H9 (cell line): ENCODE measurements around the gene ANO2. TPM values are rescaled to one million over a fixed set of nuclear protein-coding genes. Genes with fewer than 3 reads are reported as not detected.

Experiments used
- DNase-seq: peaks from one replicate; pipeline ENCODE4 v3.0.0-alpha.2; 2017
- H2AFZ ChIP-seq: one replicate; pipeline ENCODE4 v1.6.1; 2013; ENCODE audit warnings: mild to moderate bottlenecking, low read length, control low read depth, moderate library complexity
- H2AK5ac ChIP-seq: 2 replicates; pipeline ENCODE4 v1.6.1; 2013; ENCODE audit warnings: low read length, control low read depth, mixed read lengths; ENCODE audit not compliant: insufficient read length
- H2BK120ac ChIP-seq: one replicate; pipeline ENCODE4 v1.6.1; 2013; ENCODE audit warnings: low read depth, mild to moderate bottlenecking, low read length, control low read depth, inconsistent platforms; ENCODE audit not compliant: poor library complexity, severe bottlenecking
- H2BK12ac ChIP-seq: 2 replicates; pipeline ENCODE4 v1.6.1; 2013; ENCODE audit warnings: low read length, control low read depth, mixed read lengths, low read depth; ENCODE audit not compliant: insufficient read length
- H2BK15ac ChIP-seq: 2 replicates; pipeline ENCODE4 v1.6.1; 2013; ENCODE audit warnings: low read depth, low read length, control low read depth
- H2BK20ac ChIP-seq: one replicate; pipeline ENCODE4 v1.6.1; 2013; ENCODE audit warnings: low read depth, mild to moderate bottlenecking, low read length, control low read depth, inconsistent platforms; ENCODE audit not compliant: poor library complexity, severe bottlenecking
- H2BK5ac ChIP-seq: 2 replicates; pipeline ENCODE4 v1.6.1; 2013; ENCODE audit warnings: low read length, control low read depth, mixed read lengths; ENCODE audit not compliant: insufficient read length
- H3K14ac ChIP-seq: 2 replicates; pipeline ENCODE4 v1.6.1; 2013; ENCODE audit warnings: low read length, control low read depth; ENCODE audit not compliant: insufficient read depth
- H3K18ac ChIP-seq: 2 replicates; pipeline ENCODE4 v1.6.1; 2013; ENCODE audit warnings: low read depth, mild to moderate bottlenecking, mixed read lengths, low read length, control low read depth; ENCODE audit not compliant: insufficient read length
- H3K23ac ChIP-seq: 2 replicates; pipeline ENCODE4 v1.6.1; 2013; ENCODE audit warnings: low read length, control low read depth, mixed read lengths, low read depth; ENCODE audit not compliant: insufficient read length
- H3K23me2 ChIP-seq: 2 replicates; pipeline ENCODE4 v1.6.1; 2013; ENCODE audit warnings: low read depth, mild to moderate bottlenecking, mixed read lengths, low read length, control low read depth; ENCODE audit not compliant: insufficient read length, poor library complexity, severe bottlenecking
- H3K27ac ChIP-seq: 2 replicates; pipeline ENCODE4 v1.5.1; 2013; ENCODE audit warnings: low read length, control low read depth, mixed read lengths, low read depth; ENCODE audit not compliant: insufficient read length
- H3K27me3 ChIP-seq: 2 replicates; pipeline ENCODE4 v1.6.1; 2013; ENCODE audit warnings: low read length, control low read depth, inconsistent platforms; ENCODE audit not compliant: insufficient read depth
- H3K4ac ChIP-seq: 2 replicates; pipeline ENCODE4 v1.6.1; 2013; ENCODE audit warnings: low read depth, mild to moderate bottlenecking, control low read depth, inconsistent platforms, low read length, moderate library complexity
- H3K4me1 ChIP-seq: 2 replicates; pipeline ENCODE4 v1.6.1; 2013; ENCODE audit warnings: low read length, control low read depth, inconsistent platforms; ENCODE audit not compliant: insufficient read depth
- H3K4me2 ChIP-seq: 2 replicates; pipeline ENCODE4 v1.6.1; 2013; ENCODE audit warnings: low read length, control low read depth, mixed read lengths; ENCODE audit not compliant: insufficient read length, insufficient read depth
- H3K56ac ChIP-seq: 2 replicates; pipeline ENCODE4 v1.6.1; 2013; ENCODE audit warnings: low read depth, mild to moderate bottlenecking, mixed read lengths, low read length, control low read depth; ENCODE audit not compliant: insufficient read length
- H3K79me1 ChIP-seq: 2 replicates; pipeline ENCODE4 v1.6.1; 2013; ENCODE audit warnings: low read depth, mild to moderate bottlenecking, moderate library complexity, low read length, control low read depth, inconsistent platforms; ENCODE audit not compliant: insufficient read depth, poor library complexity, severe bottlenecking
- H3K79me2 ChIP-seq: 2 replicates; pipeline ENCODE4 v1.6.1; 2013; ENCODE audit warnings: low read length, control low read depth, inconsistent platforms; ENCODE audit not compliant: insufficient read depth
- H3K9ac ChIP-seq: 2 replicates; pipeline ENCODE4 v1.6.1; 2013; ENCODE audit warnings: low read length, control low read depth, mixed read lengths; ENCODE audit not compliant: insufficient read length; ENCODE audit errors: extremely low read depth
- H3K9me3 ChIP-seq: one replicate; pipeline ENCODE4 v1.6.1; 2013; ENCODE audit warnings: low read depth, low read length, inconsistent platforms; ENCODE audit not compliant: control insufficient read depth
- H3T11ph ChIP-seq: one replicate; pipeline ENCODE4 v1.6.1; 2013; ENCODE audit warnings: mild to moderate bottlenecking, low read length, control low read depth, inconsistent platforms
- H4K20me1 ChIP-seq: one replicate; pipeline ENCODE4 v1.6.1; 2013; ENCODE audit not compliant: control insufficient read depth, insufficient read length, insufficient read depth
- H4K5ac ChIP-seq: 2 replicates; pipeline ENCODE4 v1.6.1; 2013; ENCODE audit warnings: low read depth, mild to moderate bottlenecking, mixed read lengths, low read length, control low read depth; ENCODE audit not compliant: insufficient read length
- H4K8ac ChIP-seq: replicated peaks from 2 replicates; pipeline ENCODE4 v1.6.1; 2013; ENCODE audit warnings: low read length, control low read depth, mixed read lengths, low read depth; ENCODE audit not compliant: insufficient read length
- H4K91ac ChIP-seq: 2 replicates; pipeline ENCODE4 v1.6.1; 2013; ENCODE audit warnings: low read depth, mild to moderate bottlenecking, moderate library complexity, mixed read lengths, low read length, control low read depth; ENCODE audit not compliant: insufficient read length
- H3K27ac Mint-ChIP-seq, 3 experiments: 2 replicates in 2 of 3; 3 replicates in 1 of 3; pipeline ENCODE4 v1.8.0; 2020 to 2021; ENCODE audit warnings: mixed read lengths in 3 of 3, mild to moderate bottlenecking in 1 of 3, moderate library complexity in 1 of 3
- H3K27me3 Mint-ChIP-seq: 2 replicates; pipeline ENCODE4 v1.8.0; 2021; ENCODE audit warnings: low read depth, mild to moderate bottlenecking, moderate library complexity, mixed read lengths
- H3K36me3 Mint-ChIP-seq, 3 experiments: 2 replicates in 2 of 3; 3 replicates in 1 of 3; pipeline ENCODE4 v1.8.0; 2020 to 2021; ENCODE audit warnings: low read depth in 3 of 3, mixed read lengths in 3 of 3; ENCODE audit not compliant: insufficient read depth in 1 of 3
- H3K4me1 Mint-ChIP-seq, 2 experiments: 2 replicates each; pipeline ENCODE4 v1.8.0; 2020; ENCODE audit warnings: mixed read lengths in 2 of 2
- H3K4me3 Mint-ChIP-seq, 2 experiments: 2 replicates in 1 of 2; 3 replicates in 1 of 2; pipeline ENCODE4 v1.8.0; 2020 to 2021; ENCODE audit warnings: mild to moderate bottlenecking in 2 of 2, mixed read lengths in 2 of 2, moderate library complexity in 1 of 2
- H3K9me3 Mint-ChIP-seq, 2 experiments: 2 replicates in 1 of 2; 3 replicates in 1 of 2; pipeline ENCODE4 v1.8.0; 2020; ENCODE audit warnings: mild to moderate bottlenecking in 2 of 2, mixed read lengths in 2 of 2, moderate library complexity in 1 of 2
- CTCF ChIP-seq: fragments of 200-600 bp; sonication (generic); conservative IDR thresholded peaks from 3 replicates; pipeline ENCODE4 v1.8.0; 2021; ENCODE audit warnings: antibody characterized with exemption, mild to moderate bottlenecking
- WGBS: extraction: QIAGEN DNeasy Blood & Tissue Kit; methylation state at CpG from one replicate; pipeline ENCODE4 v1.1.7; 2013; ENCODE audit warnings: missing lambda C conversion rate, low lambda C conversion rate, mixed read lengths; ENCODE audit not compliant: insufficient read length; ENCODE audit errors: extremely low coverage; 5-methylcytosine and 5-hydroxymethylcytosine counted together
- total RNA-seq: library from RNA; stranded (reverse); gene quantifications from 2 replicates; pipeline ENCODE4 v1.2.1, GENCODE V29; 2021

Gene ANO2
- total RNA-seq, 1 experiment from 2014 or later: 3.8 TPM

GRCh38 chr12:5758347-5758746 is 186.7 kb downstream of the ANO2 start:
- Mint-ChIP-seq H3K9me3 (peaks cover 15% of the 10 kb centered on the region in 2 experiments), H3K27me3 (peaks cover 4% of the 10 kb centered on the region; the same call in 1 of the 2 replicates), H3K4me3 (no peak overlapping the region), H3K27ac (no peak overlapping the region), H3K36me3 (peaks cover 2 to 22% (median 2%) of the 10 kb centered on the region in 3 experiments; a peak in 4 of 7 replicates), H3K4me1 (peaks cover 9 to 13% of the 10 kb centered on the region in 2 experiments)
- DNase-seq: no peak
- Histone ChIP-seq H2AK5ac (no peak overlapping the region), H2BK5ac (no peak overlapping the region), H3K4me2 (no peak overlapping the region), H3K56ac (no peak overlapping the region), H2BK12ac (no peak overlapping the region), H3K23ac (no peak overlapping the region), H4K91ac (no peak overlapping the region), H3K14ac (no peak overlapping the region), H4K5ac (no peak overlapping the region), H2AFZ (no peak overlapping the region), H3K4me1 (no peaks in the 10 kb centered on the region), H3K27me3 (no peaks in the 10 kb centered on the region), H3K9ac (no peak overlapping the region), H2BK15ac (no peak overlapping the region), H2BK120ac (no peak overlapping the region), H3K79me2 (no peaks in the 10 kb centered on the region), H3T11ph (no peak overlapping the region), H3K27ac (no peak overlapping the region), H2BK20ac (no peak overlapping the region), H4K8ac (no peak overlapping the region), H3K9me3 (peaks cover 4% of the 10 kb centered on the region), H3K79me1 (no peaks in the 10 kb centered on the region), H3K4ac (no peak overlapping the region), H4K20me1 (no peaks in the 10 kb centered on the region), H3K18ac (no peak overlapping the region), H3K23me2 (no peaks in the 10 kb centered on the region)
- no peak for TF ChIP-seq CTCF
- WGBS: no CpG with 5 or more reads among the region's 3 CpGs
